NT2/D1 (cell line): ENCODE measurements around the gene KIF5B.

Experiments
- SUZ12 ChIP-seq: IDR thresholded peaks from 2 replicates; pipeline ENCODE4 v1.6.1; 2011; ENCODE audit not compliant: insufficient read length, insufficient read depth; ENCODE audit errors: extremely low read depth
- YY1 ChIP-seq: IDR thresholded peaks from 2 replicates; pipeline ENCODE4 v1.6.1; 2011; ENCODE audit not compliant: insufficient read length, insufficient read depth
- ZNF274 ChIP-seq: IDR thresholded peaks from 2 replicates; pipeline ENCODE4 v1.6.1; 2011; ENCODE audit warnings: mild to moderate bottlenecking, low read depth, low read length

DNA sequence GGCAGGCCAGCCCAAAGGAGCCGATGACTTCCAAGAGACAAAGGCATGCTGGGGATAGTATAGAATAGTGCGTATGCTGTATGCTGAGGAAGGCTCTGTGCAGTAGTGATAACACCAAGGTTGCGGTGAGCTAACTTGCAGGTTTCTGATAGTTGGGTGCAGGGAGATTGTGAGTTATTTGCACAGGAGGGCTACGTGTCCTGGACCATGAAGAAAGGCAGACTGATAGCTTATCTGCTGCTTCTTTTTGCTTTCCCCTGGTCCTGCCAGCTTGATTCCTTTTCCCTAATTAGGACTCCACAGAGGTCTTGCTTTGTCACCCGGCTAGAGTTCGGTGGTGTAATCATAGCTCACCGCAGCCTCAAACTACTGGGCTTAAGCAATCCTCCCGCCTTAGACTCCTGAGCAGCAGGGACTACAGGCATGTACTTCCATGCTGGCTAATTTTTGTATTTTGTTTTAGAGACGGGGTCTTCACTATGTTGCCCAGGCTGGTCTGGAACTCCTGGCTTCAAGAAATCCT is 83.6 kb downstream of the KIF5B start:
- no peak for TF ChIP-seq SUZ12
- no peak for TF ChIP-seq YY1
- no peak for TF ChIP-seq ZNF274
